ENCODE data around the gene ELN.

ELN gene

DNA sequence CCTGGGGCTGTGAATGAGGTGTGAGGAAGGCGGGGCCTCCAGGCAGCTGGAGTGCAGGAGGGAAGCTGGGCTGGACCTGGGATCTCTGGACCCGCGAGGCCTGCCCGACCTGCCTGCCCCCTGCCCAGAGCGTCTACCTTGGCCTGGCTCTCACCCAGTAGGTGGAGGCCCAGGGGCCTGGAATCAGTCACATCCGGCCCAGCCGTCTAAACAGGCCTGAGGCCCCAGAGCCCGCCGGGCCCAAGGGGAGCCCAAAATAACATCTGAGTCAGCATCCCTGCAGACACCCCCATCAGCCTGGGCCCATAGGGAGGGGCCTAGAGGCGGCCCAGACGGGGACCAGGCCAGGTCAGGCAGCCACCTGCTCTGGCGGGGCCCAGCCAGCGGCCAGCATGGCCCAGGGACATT lies 15.1 kb upstream of the ELN start:
- no peak overlapping the region for H3K27ac ChIP-seq (ENCODE audit: low read depth, low read length)
- H3K9me2 ChIP-seq (replicated peaks; ENCODE audit: control insufficient read depth, low read length) = no peaks in the 10 kb centered on the region
- H3K4me1 ChIP-seq (ENCODE audit: control insufficient read depth, low read length) = peaks cover 14% of the 10 kb centered on the region
- H3K4me2 ChIP-seq (ENCODE audit: low read length) = peak overlapping the region; percentile 56
- peak overlapping the region; percentile 15; the same call in 1 of the 2 replicates for H3K4me3 ChIP-seq (ENCODE audit: low read length)
- no peaks in the 10 kb centered on the region for H3F3A ChIP-seq (ENCODE audit: control insufficient read depth, insufficient read depth)
- H3K79me2 ChIP-seq (ENCODE audit: control insufficient read depth, low read length) = no peaks in the 10 kb centered on the region
- no peaks in the 10 kb centered on the region for H4K20me1 ChIP-seq (ENCODE audit: control insufficient read depth, insufficient read depth, low read depth, low read length)
- no peaks in the 10 kb centered on the region for H3K9me3 ChIP-seq (ENCODE audit: control insufficient read depth, insufficient read depth, low read length)
- H3K27me3 ChIP-seq (ENCODE audit: control insufficient read depth, low read length) = no peaks in the 10 kb centered on the region
- no peaks in the 10 kb centered on the region for H3K36me3 ChIP-seq (ENCODE audit: control insufficient read depth, low read length)
- no peak for TF ChIP-seq EZH2phosphoT487 (IDR thresholded peaks at IDR 0.05; ENCODE audit: borderline replicate concordance, low read length)
- TF ChIP-seq, protein P1, sequence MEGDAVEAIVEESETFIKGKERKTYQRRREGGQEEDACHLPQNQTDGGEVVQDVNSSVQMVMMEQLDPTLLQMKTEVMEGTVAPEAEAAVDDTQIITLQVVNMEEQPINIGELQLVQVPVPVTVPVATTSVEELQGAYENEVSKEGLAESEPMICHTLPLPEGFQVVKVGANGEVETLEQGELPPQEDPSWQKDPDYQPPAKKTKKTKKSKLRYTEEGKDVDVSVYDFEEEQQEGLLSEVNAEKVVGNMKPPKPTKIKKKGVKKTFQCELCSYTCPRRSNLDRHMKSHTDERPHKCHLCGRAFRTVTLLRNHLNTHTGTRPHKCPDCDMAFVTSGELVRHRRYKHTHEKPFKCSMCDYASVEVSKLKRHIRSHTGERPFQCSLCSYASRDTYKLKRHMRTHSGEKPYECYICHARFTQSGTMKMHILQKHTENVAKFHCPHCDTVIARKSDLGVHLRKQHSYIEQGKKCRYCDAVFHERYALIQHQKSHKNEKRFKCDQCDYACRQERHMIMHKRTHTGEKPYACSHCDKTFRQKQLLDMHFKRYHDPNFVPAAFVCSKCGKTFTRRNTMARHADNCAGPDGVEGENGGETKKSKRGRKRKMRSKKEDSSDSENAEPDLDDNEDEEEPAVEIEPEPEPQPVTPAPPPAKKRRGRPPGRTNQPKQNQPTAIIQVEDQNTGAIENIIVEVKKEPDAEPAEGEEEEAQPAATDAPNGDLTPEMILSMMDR (IDR thresholded peaks at IDR 0.05; ENCODE audit: low read depth, low read length, poor library complexity, severe bottlenecking) = no peak

DNA sequence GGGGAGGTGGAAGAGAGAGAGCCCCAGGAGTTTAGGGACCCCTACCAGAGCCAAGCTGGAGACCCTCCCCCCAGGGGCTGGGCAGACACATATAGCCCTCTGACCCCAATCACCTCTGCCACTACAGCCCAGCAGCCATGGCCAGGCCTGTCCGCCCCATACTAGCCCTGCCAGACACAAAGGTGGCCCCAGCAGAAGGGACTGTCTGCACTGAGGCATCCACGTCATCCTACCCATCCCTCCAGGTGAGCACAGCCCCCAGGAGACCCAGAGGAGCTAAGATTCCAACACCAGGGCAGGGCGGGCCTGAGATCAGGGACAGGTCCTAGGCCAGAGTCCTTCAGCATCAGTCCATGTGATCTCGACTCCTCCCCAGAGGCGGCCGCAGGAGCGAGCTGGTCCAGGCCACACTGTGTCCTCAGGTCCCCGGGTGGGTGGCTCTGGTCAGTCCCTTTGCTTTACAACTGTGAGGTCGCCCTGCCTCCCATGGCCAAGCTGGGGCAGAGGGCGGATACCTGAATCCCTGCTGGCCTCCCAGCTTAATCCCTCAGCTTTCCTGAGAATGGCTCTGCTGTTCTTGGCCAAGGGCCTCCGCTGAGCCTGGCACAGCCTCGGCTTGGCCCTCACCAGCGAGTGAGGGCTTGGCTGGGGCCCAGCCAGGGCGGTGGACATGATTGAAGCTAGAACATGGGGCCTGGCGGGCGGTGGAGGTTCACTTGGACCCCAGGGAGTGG lies 14.3 kb upstream of the ELN start:
- H3K4me3 ChIP-seq (ENCODE audit: low read length) = no peak overlapping the region
- TF ChIP-seq EZH2phosphoT487 (IDR thresholded peaks at IDR 0.05; ENCODE audit: borderline replicate concordance, low read length) = no peak
- TF ChIP-seq, protein P1 (IDR thresholded peaks at IDR 0.05; ENCODE audit: low read depth, low read length, poor library complexity, severe bottlenecking) = no peak
- peak overlapping the region; percentile 56 for H3K4me2 ChIP-seq (ENCODE audit: low read length)
- no peaks in the 10 kb centered on the region for H3K36me3 ChIP-seq (ENCODE audit: control insufficient read depth, low read length)
- peaks cover 14% of the 10 kb centered on the region for H3K4me1 ChIP-seq (ENCODE audit: control insufficient read depth, low read length)
- no peak overlapping the region for H3K27ac ChIP-seq (ENCODE audit: low read depth, low read length)
- H3K9me2 ChIP-seq (replicated peaks; ENCODE audit: control insufficient read depth, low read length) = no peaks in the 10 kb centered on the region
- H4K20me1 ChIP-seq (ENCODE audit: control insufficient read depth, insufficient read depth, low read depth, low read length) = no peaks in the 10 kb centered on the region
- no peaks in the 10 kb centered on the region for H3K79me2 ChIP-seq (ENCODE audit: control insufficient read depth, low read length)
- no peaks in the 10 kb centered on the region for H3F3A ChIP-seq (ENCODE audit: control insufficient read depth, insufficient read depth)
- H3K27me3 ChIP-seq (ENCODE audit: control insufficient read depth, low read length) = no peaks in the 10 kb centered on the region
- no peaks in the 10 kb centered on the region for H3K9me3 ChIP-seq (ENCODE audit: control insufficient read depth, insufficient read depth, low read length)

DNA sequence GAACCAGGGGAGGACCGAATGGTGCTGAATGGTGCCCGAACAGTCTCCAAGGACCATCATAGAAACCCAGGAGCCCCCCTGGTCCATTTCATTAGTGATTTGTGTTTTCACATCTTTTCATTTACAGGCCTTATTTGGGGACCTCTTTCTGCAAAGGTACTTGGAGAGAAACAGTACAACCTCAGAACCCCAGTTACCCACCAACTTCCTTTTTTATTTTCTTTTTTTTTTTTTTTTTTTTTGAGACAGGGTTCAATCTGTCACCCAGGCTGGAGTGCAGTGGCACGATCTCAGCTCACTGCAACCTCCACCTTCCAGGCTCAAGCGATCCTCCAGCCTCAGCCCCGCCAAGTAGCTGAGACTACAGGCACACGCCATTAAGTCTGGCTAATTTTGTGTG lies 13.0 kb upstream of the ELN start:
- H3K4me1 ChIP-seq (ENCODE audit: control insufficient read depth, low read length) = peaks cover 14% of the 10 kb centered on the region
- no peak overlapping the region for H3K27ac ChIP-seq (ENCODE audit: low read depth, low read length)
- H3K9me3 ChIP-seq (ENCODE audit: control insufficient read depth, insufficient read depth, low read length) = no peaks in the 10 kb centered on the region
- H3F3A ChIP-seq (ENCODE audit: control insufficient read depth, insufficient read depth) = no peaks in the 10 kb centered on the region
- H3K79me2 ChIP-seq (ENCODE audit: control insufficient read depth, low read length) = no peaks in the 10 kb centered on the region
- H3K4me3 ChIP-seq (ENCODE audit: low read length) = no peak overlapping the region
- no peaks in the 10 kb centered on the region for H3K36me3 ChIP-seq (ENCODE audit: control insufficient read depth, low read length)
- no peaks in the 10 kb centered on the region for H3K9me2 ChIP-seq (replicated peaks; ENCODE audit: control insufficient read depth, low read length)
- no peaks in the 10 kb centered on the region for H3K27me3 ChIP-seq (ENCODE audit: control insufficient read depth, low read length)
- no peak for TF ChIP-seq EZH2phosphoT487 (IDR thresholded peaks at IDR 0.05; ENCODE audit: borderline replicate concordance, low read length)
- TF ChIP-seq, protein P1 (IDR thresholded peaks at IDR 0.05; ENCODE audit: low read depth, low read length, poor library complexity, severe bottlenecking) = no peak
- no peak overlapping the region for H3K4me2 ChIP-seq (ENCODE audit: low read length)
- H4K20me1 ChIP-seq (ENCODE audit: control insufficient read depth, insufficient read depth, low read depth, low read length) = no peaks in the 10 kb centered on the region
